Thyroid gland (tissue), 4 donors: Measurements from ENCODE around the gene PMM2. TPM values are rescaled to one million over a fixed set of nuclear protein-coding genes. Genes with fewer than 3 reads are reported as not detected.

Experiments
- DNase-seq, 2 donors: peaks; one replicate each; pipeline ENCODE4 v3.0.0-alpha.2; 2019
- H3K27ac ChIP-seq, 3 donors: fragments of 200-600 bp; sonication (generic); 1 replicate in 2 of 3; 2 replicates in 1 of 3; pipeline ENCODE4 v1.5.1; 2016 to 2019; ENCODE audit warnings: mild to moderate bottlenecking in 1 of 3, moderate library complexity in 1 of 3
- H3K27me3 ChIP-seq: fragments of 200-600 bp; sonication (generic); one replicate; pipeline ENCODE4 v1.5.1; 2019
- H3K36me3 ChIP-seq, 2 donors: fragments of 200-600 bp; sonication (generic); one replicate each; pipeline ENCODE4 v1.5.1; 2016 to 2019
- H3K4me1 ChIP-seq, 2 donors: fragments of 200-600 bp; sonication (generic); one replicate each; pipeline ENCODE4 v1.5.1; 2017 to 2019
- H3K4me3 ChIP-seq, 3 donors: fragments of 200-600 bp; sonication (generic); replicated peaks in 1 of 3; 1 replicate in 2 of 3; 2 replicates in 1 of 3; pipeline ENCODE4 v1.5.1; 2016; ENCODE audit warnings: mild to moderate bottlenecking in 1 of 3
- H3K9me3 ChIP-seq: fragments of 200-600 bp; sonication (generic); one replicate; pipeline ENCODE4 v1.5.1; 2017
- POLR2A ChIP-seq, 2 donors: fragments of 450-650 bp; IDR thresholded peaks; one replicate each; pipeline ENCODE4 v1.6.1; 2017; ENCODE audit warnings: antibody characterized with exemption in 2 of 2, mild to moderate bottlenecking in 2 of 2, moderate library complexity in 1 of 2
- WGBS, 2 donors: methylation state at CpG; one replicate each; pipeline ENCODE4 v1.1.5; 2017; 5-methylcytosine and 5-hydroxymethylcytosine counted together
- intact Hi-C: fragments of 100-400 bp; cut with DNase I; formaldehyde crosslinking; loops from one replicate; pipeline ENCODE4 v1.15.1; 2023
- total RNA-seq, 4 donors: library from RNA; depleted of rRNA; stranded (reverse); fragments of >200 nt; gene quantifications; one replicate each; pipeline ENCODE4 v1.2.3, GENCODE V29; 2016
- TF ChIP-seq, protein P1 (sequence below), 6 experiments: fragments of 200-600 bp in 3 of 6; fragments of 450-650 bp in 3 of 6; sonication (generic) in 3 of 6; IDR thresholded peaks; one replicate each; pipeline ENCODE4 v1.5.1; 2016 to 2019; ENCODE audit warnings: antibody characterized with exemption in 6 of 6, mild to moderate bottlenecking in 2 of 6, inconsistent platforms in 1 of 6, moderate library complexity in 1 of 6

PMM2 gene
- total RNA-seq, 4 donors from 2014 or later: 26.2 to 49.6 (median 30.8) TPM

DNA sequence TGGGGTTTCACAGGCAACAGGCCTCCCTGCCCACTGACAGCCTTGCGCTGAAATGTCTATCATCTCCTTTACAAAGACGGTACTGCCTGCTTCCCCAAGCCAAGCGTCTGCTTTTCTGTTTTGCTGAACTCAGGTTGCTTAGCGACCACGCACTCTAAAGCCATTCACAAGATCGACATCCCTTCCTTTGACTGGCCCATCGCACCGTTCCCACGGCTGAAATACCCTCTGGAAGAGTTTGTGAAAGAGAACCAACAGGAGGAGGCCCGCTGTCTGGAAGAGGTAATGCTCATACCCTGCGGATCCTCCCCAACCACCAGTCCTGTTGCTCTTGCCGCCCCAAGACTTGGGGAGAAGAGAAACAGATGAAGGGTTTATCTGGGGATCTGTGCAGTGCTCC is 28.9 kb upstream of the PMM2 start:
- 79 to 82% methylated on average over 11 to 12 of the region's 12 CpGs for WGBS, 2 donors
- Histone ChIP-seq H3K27ac (no peak overlapping the region), H3K4me3 (no peak overlapping the region), H3K27me3 (no peaks in the 10 kb centered on the region), H3K4me1 (no peaks in the 10 kb centered on the region), H3K36me3 (peaks cover 0 to 6% of the 10 kb centered on the region in 2 donors), H3K9me3 (no peaks in the 10 kb centered on the region)
- intact Hi-C loops: no loop called here
- TF ChIP-seq, protein P1, sequence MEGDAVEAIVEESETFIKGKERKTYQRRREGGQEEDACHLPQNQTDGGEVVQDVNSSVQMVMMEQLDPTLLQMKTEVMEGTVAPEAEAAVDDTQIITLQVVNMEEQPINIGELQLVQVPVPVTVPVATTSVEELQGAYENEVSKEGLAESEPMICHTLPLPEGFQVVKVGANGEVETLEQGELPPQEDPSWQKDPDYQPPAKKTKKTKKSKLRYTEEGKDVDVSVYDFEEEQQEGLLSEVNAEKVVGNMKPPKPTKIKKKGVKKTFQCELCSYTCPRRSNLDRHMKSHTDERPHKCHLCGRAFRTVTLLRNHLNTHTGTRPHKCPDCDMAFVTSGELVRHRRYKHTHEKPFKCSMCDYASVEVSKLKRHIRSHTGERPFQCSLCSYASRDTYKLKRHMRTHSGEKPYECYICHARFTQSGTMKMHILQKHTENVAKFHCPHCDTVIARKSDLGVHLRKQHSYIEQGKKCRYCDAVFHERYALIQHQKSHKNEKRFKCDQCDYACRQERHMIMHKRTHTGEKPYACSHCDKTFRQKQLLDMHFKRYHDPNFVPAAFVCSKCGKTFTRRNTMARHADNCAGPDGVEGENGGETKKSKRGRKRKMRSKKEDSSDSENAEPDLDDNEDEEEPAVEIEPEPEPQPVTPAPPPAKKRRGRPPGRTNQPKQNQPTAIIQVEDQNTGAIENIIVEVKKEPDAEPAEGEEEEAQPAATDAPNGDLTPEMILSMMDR (IDR thresholded peaks at IDR 0.05): no peak
- TF ChIP-seq POLR2A (IDR thresholded peaks at IDR 0.05): no peak
- no peak for DNase-seq

DNA sequence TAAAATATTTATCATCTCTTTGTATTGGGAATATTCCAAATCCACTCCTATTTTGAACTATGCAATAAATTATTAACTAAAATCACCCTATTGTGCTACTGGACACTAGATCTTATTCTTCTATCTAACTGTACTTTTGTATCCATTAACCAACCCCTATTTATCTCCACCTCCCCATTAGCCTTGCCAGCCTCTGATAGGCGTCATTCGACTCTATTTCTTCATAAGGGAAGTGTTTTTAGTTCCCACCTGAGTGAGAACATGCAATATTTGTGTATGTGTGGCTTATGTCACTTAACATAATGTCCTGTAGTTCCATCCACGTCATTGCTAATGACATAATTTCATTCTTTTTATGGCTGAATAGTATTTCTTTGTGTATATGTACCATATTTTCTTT is 24.1 kb upstream of the PMM2 start:
- WGBS, 2 donors: 76 to 80% methylated on average over 3 of the region's 3 CpGs
- peaks cover 0 to 7% of the 10 kb centered on the region in 2 donors for H3K36me3 ChIP-seq
- no peak for DNase-seq
- no peak for TF ChIP-seq POLR2A (IDR thresholded peaks at IDR 0.05)
- TF ChIP-seq, protein P1 (IDR thresholded peaks at IDR 0.05): no peak
- intact Hi-C loops: no loop called here
- no peaks in the 10 kb centered on the region for H3K27me3 ChIP-seq
- no peak overlapping the region for H3K4me3 ChIP-seq
- peaks cover 0 to 3% of the 10 kb centered on the region in 2 donors for H3K4me1 ChIP-seq
- no peaks in the 10 kb centered on the region for H3K9me3 ChIP-seq
- H3K27ac ChIP-seq: no peak overlapping the region

GRCh38 chr16:8774208-8774607 is 23.4 kb upstream of the PMM2 start:
- peaks cover 0 to 3% of the 10 kb centered on the region in 2 donors for H3K4me1 ChIP-seq
- no peaks in the 10 kb centered on the region for H3K9me3 ChIP-seq
- H3K27me3 ChIP-seq: no peaks in the 10 kb centered on the region
- no peak for DNase-seq
- TF ChIP-seq, protein P1 (IDR thresholded peaks at IDR 0.05): no peak
- TF ChIP-seq POLR2A (IDR thresholded peaks at IDR 0.05): no peak
- intact Hi-C loops: no loop called here
- no peak overlapping the region for H3K4me3 ChIP-seq
- peaks cover 0 to 3% of the 10 kb centered on the region in 2 donors for H3K36me3 ChIP-seq
- WGBS, 2 donors: 87 to 90% methylated on average over 11 of the region's 11 CpGs
- no peak overlapping the region for H3K27ac ChIP-seq

- Histone ChIP-seq H3K4me1 (peaks cover 0 to 3% of the 10 kb centered on the region in 2 donors), H3K9me3 (no peaks in the 10 kb centered on the region), H3K27ac (no peak overlapping the region), H3K4me3 (no peak overlapping the region), H3K27me3 (no peaks in the 10 kb centered on the region), H3K36me3 (peaks cover 0 to 3% of the 10 kb centered on the region in 2 donors)
- WGBS, 2 donors: 93% methylated on average over 1 of the region's 1 CpG
- DNase-seq: no peak
- TF ChIP-seq POLR2A (IDR thresholded peaks at IDR 0.05): no peak
- TF ChIP-seq, protein P1 (IDR thresholded peaks at IDR 0.05): no peak
- intact Hi-C loops: no loop called here
Observed at GRCh38 chr16:8775359-8775758, 22.3 kb upstream of the PMM2 start.

DNA sequence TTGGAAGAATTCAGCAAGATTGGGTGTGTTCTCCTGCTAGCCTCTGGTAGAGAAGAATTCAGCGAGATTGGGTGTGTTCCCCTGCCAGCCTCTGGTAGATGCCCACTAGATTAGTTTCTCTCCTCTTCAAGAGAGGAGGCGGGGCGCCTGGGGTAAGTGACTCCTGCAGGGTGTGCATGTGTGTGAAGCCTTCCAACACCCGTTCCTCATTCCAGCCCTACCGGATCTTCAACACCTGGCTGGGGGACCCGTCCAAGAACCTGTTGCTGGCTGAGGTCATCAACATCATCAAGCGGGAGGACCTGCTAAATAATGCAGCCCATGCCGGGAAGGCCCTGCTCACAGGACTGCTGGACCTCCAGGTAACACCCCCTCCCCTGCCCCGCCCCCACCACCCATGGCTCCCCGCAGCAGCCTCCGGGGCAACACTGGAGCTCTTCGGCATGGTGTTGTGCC is 21.5 kb upstream of the PMM2 start:
- Histone ChIP-seq H3K36me3 (peaks cover 0 to 3% of the 10 kb centered on the region in 2 donors), H3K4me1 (peaks cover 0 to 3% of the 10 kb centered on the region in 2 donors), H3K27me3 (no peaks in the 10 kb centered on the region), H3K9me3 (no peaks in the 10 kb centered on the region), H3K4me3 (no peak overlapping the region), H3K27ac (no peak overlapping the region)
- TF ChIP-seq, protein P1 (IDR thresholded peaks at IDR 0.05): no peak
- TF ChIP-seq POLR2A (IDR thresholded peaks at IDR 0.05): no peak
- DNase-seq: no peak
- 87 to 91% methylated on average over 9 to 11 of the region's 12 CpGs for WGBS, 2 donors
- intact Hi-C loops: no loop called here
